Omental fat pad (tissue), 4 donors: ENCODE results near the gene ERICH2. TPM values are rescaled to one million over a fixed set of nuclear protein-coding genes. Genes with fewer than 3 reads are reported as not detected.

Experiments
- ATAC-seq: fragments of 150-250 bp; one replicate; pipeline ENCODE4 v1.9.1; 2016; ENCODE audit warnings: mild to moderate bottlenecking, moderate library complexity; ENCODE audit not compliant: low FRiP score
- DNase-seq: peaks from one replicate; pipeline ENCODE4 v3.0.0-alpha.2; 2019; ENCODE audit warnings: low spot score
- small RNA-seq: library from RNA; depleted of rRNA; stranded (forward); fragments of <200 nt; gene quantifications from one replicate; pipeline ENCODE3, GENCODE V24; 2016
- total RNA-seq, 4 donors: library from RNA; depleted of rRNA; stranded (reverse); fragments of >200 nt; gene quantifications; one replicate each; pipeline ENCODE4 v1.1.0, GENCODE V29; 2016
- TF ChIP-seq, protein P1 (sequence below), 3 donors: fragments of 450-650 bp; IDR thresholded peaks; one replicate each; pipeline ENCODE4 v1.5.1; 2016 to 2017; ENCODE audit warnings: antibody characterized with exemption in 3 of 3, mild to moderate bottlenecking in 3 of 3, moderate library complexity in 2 of 3

ERICH2 gene
- total RNA-seq, 4 donors from 2014 or later = not detected

DNA sequence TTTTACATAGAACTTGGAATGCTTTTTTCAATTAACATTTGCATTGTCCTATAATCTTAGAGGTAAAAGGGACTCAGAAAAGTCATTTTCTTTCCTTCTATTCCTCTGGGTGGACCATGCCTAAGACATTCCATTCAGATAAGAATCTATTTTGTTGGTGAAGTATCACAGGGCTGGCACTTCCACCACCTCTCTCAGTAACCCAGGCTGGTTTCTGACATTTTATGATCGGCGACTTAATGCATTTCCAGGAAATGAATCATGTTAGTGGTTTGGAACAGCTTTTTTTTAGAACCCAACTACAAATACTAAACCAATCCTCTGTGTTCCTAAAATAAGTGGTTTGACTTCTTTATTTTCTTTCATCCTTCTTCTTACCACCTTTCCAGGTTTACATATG is 73.5 kb downstream of the ERICH2 start:
- TF ChIP-seq, protein P1, sequence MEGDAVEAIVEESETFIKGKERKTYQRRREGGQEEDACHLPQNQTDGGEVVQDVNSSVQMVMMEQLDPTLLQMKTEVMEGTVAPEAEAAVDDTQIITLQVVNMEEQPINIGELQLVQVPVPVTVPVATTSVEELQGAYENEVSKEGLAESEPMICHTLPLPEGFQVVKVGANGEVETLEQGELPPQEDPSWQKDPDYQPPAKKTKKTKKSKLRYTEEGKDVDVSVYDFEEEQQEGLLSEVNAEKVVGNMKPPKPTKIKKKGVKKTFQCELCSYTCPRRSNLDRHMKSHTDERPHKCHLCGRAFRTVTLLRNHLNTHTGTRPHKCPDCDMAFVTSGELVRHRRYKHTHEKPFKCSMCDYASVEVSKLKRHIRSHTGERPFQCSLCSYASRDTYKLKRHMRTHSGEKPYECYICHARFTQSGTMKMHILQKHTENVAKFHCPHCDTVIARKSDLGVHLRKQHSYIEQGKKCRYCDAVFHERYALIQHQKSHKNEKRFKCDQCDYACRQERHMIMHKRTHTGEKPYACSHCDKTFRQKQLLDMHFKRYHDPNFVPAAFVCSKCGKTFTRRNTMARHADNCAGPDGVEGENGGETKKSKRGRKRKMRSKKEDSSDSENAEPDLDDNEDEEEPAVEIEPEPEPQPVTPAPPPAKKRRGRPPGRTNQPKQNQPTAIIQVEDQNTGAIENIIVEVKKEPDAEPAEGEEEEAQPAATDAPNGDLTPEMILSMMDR (IDR thresholded peaks at IDR 0.05) = no peak

DNA sequence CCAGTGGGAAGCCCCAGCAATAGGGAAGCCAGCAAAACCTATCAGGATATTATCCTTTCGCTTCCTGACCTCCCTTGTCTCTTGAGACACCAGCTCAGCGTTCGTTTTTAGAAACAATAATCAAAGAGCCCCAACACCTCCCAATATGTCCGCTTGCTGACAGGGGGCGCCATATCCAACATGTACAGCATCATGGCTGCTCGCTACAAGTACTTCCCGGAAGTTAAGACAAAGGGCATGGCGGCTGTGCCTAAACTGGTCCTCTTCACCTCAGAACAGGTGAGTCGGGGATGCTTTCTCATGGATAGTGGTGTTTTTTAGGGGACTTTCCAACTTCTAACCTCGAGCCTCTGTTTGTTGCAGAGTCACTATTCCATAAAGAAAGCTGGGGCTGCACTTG is 75.2 kb downstream of the ERICH2 start:
- ATAC-seq = no peak
- no peak for DNase-seq
- TF ChIP-seq, protein P1 (IDR thresholded peaks at IDR 0.05) = no peak

More for the DNA sequence above, 73.5 kb downstream of the ERICH2 start:
- no peak for DNase-seq
- no peak for ATAC-seq

DNA sequence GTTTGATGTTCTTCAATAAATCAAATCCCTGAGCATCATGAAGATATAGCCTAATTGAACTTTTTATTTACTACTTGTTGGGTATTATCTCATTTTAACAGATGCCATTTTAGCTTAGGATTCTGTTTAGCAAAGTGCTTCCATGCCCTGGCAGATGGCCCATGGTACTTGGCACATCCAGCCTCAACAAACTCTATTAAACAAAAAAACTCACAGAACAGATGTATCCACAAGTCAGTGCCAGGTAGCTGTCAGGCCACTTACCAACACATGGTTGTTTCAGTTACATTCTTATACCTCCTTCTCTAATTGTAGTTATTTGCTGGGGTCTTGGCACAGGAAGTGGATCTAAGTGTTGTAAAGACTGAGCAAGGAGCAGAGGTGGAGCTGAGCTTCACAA is 76.1 kb downstream of the ERICH2 start:
- DNase-seq (no peak), ATAC-seq (no peak)
- TF ChIP-seq, protein P1 (IDR thresholded peaks at IDR 0.05) = no peak

DNA sequence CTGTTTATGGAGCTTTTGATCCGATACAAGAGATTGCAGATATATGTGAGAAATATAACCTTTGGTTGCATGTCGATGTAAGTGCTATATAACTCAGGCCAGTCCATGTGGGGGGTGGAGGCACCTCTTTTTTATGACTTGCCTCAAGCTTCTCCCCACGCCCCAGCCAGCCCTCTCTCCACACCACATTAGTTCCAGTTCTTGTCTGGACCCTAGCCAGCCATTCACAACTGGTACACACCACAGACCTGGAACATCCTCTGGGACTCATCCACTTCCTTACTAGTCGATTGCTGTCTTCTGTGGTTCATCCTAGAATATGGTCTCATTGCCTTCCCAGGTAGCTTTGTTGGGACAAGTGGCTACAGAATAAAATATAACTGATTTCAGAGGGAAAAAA is 77.5 kb downstream of the ERICH2 start:
- DNase-seq (no peak), ATAC-seq (no peak)
- TF ChIP-seq, protein P1 (IDR thresholded peaks at IDR 0.05) = no peak

Small RNA genes within 50 kb of the gene (small RNA-seq; reads per million reads assigned to genes)
- not detected for gene RF00019

Other genes starting within 250 kb of the ERICH2 start
- 10 to 100 TPM in 1 of 4 donors, under 1 TPM in 1, not detected in 2; 0.65 to 22.1 TPM for gene SP5, start 55.0 kb upstream of the ERICH2 start, total RNA-seq
- under 1 TPM in 1 of 4 donors, not detected in 3; 0.31 TPM for gene GAD1, start 46.5 kb downstream of the ERICH2 start, total RNA-seq
- gene GORASP2, start 158.9 kb downstream of the ERICH2 start, total RNA-seq = 10 to 100 TPM; 42.7 to 50.5 (median 46.1) TPM